Measurements from ENCODE around the gene FBXL20.

The FBXL20 gene

DNA sequence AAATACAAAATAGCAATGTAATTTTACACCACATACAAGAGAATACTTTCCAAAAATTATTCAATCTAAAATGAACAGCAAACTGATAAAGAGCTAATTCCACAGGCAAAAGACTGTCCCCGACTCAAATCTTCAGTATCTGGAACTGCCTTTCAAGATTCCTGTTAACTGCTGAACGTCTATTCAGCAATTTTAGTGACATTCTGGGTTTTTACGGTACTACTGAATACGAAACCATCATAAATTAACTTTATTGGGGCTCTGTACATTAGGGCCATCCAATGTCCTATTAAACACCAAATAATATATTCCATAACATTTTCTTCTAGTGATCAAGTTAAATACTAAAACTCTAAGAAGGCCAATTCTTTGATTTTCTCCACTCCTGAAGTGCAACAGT lies 1.6 kb downstream of the FBXL20 start:
- Histone ChIP-seq H3K4me3 (ENCODE audit: low read depth, low read length, poor library complexity, severe bottlenecking) (peak overlapping the region; percentile 73), H3K9me2 (ENCODE audit: low read depth, low read length) (no peaks in the 10 kb centered on the region), H2AFZ (ENCODE audit: low read length) (no peak overlapping the region), H3K9ac (ENCODE audit: low read length) (peak overlapping the region; percentile 16; the same call in 1 of the 2 replicates), H3K27ac (ENCODE audit: low read depth, low read length, poor library complexity, severe bottlenecking) (no peak overlapping the region), H3K4me1 (ENCODE audit: insufficient read depth, low read length, severe bottlenecking) (peaks cover 18% of the 10 kb centered on the region), H4K20me1 (ENCODE audit: insufficient read depth, low read length) (no peaks in the 10 kb centered on the region), H3K4me2 (ENCODE audit: low read length) (peak overlapping the region; percentile 75), H3K27me3 (ENCODE audit: insufficient read depth, low read length) (no peaks in the 10 kb centered on the region), H3K9me3 (ENCODE audit: low read length) (no peaks in the 10 kb centered on the region), H3K36me3 (ENCODE audit: insufficient read depth, low read length) (no peaks in the 10 kb centered on the region), H3F3A (ENCODE audit: insufficient read depth, low read length) (0 out of 2 replicates have a peak, but pooled peaks cover 3% of the 10 kb centered on the region), H3K79me2 (ENCODE audit: insufficient read depth, low read length) (peaks cover 17% of the 10 kb centered on the region; the same call in 1 of the 2 replicates)
- TF ChIP-seq, protein P1, sequence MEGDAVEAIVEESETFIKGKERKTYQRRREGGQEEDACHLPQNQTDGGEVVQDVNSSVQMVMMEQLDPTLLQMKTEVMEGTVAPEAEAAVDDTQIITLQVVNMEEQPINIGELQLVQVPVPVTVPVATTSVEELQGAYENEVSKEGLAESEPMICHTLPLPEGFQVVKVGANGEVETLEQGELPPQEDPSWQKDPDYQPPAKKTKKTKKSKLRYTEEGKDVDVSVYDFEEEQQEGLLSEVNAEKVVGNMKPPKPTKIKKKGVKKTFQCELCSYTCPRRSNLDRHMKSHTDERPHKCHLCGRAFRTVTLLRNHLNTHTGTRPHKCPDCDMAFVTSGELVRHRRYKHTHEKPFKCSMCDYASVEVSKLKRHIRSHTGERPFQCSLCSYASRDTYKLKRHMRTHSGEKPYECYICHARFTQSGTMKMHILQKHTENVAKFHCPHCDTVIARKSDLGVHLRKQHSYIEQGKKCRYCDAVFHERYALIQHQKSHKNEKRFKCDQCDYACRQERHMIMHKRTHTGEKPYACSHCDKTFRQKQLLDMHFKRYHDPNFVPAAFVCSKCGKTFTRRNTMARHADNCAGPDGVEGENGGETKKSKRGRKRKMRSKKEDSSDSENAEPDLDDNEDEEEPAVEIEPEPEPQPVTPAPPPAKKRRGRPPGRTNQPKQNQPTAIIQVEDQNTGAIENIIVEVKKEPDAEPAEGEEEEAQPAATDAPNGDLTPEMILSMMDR (IDR thresholded peaks at IDR 0.05; ENCODE audit: low read length) = no peak
- TF ChIP-seq EZH2 (IDR thresholded peaks at IDR 0.05; ENCODE audit: borderline replicate concordance, low read length) = no peak

- no peak overlapping the region for H3K27ac ChIP-seq (ENCODE audit: low read depth, low read length, poor library complexity, severe bottlenecking)
- no peak for TF ChIP-seq EZH2 (IDR thresholded peaks at IDR 0.05; ENCODE audit: borderline replicate concordance, low read length)
- TF ChIP-seq, protein P1 (IDR thresholded peaks at IDR 0.05; ENCODE audit: low read length) = peak; percentile 15; the same call in 1 of the 2 replicates
- H2AFZ ChIP-seq (ENCODE audit: low read length) = no peak overlapping the region
- H3K79me2 ChIP-seq (ENCODE audit: insufficient read depth, low read length) = 0 out of 2 replicates have a peak, but pooled peaks cover 8% of the 10 kb centered on the region
- peaks cover 3% of the 10 kb centered on the region for H3K4me1 ChIP-seq (ENCODE audit: insufficient read depth, low read length, severe bottlenecking)
- H3K9me2 ChIP-seq (ENCODE audit: low read depth, low read length) = no peaks in the 10 kb centered on the region
- H3K27me3 ChIP-seq (ENCODE audit: insufficient read depth, low read length) = no peaks in the 10 kb centered on the region
- no peaks in the 10 kb centered on the region for H3K9me3 ChIP-seq (ENCODE audit: low read length)
- no peaks in the 10 kb centered on the region for H3K36me3 ChIP-seq (ENCODE audit: insufficient read depth, low read length)
- no peaks in the 10 kb centered on the region; the same call in 1 of the 2 replicates for H3F3A ChIP-seq (ENCODE audit: insufficient read depth, low read length)
- H3K4me2 ChIP-seq (ENCODE audit: low read length) = no peak overlapping the region
- no peaks in the 10 kb centered on the region for H4K20me1 ChIP-seq (ENCODE audit: insufficient read depth, low read length)
- H3K9ac ChIP-seq (ENCODE audit: low read length) = no peak overlapping the region
- no peak overlapping the region for H3K4me3 ChIP-seq (ENCODE audit: low read depth, low read length, poor library complexity, severe bottlenecking)
These were observed 7.7 kb downstream of the FBXL20 start for GRCh38 chr17:39393736-39394135.

GRCh38 chr17:39391448-39391847 lies 10.0 kb downstream of the FBXL20 start:
- no peak for TF ChIP-seq EZH2 (IDR thresholded peaks at IDR 0.05; ENCODE audit: borderline replicate concordance, low read length)
- TF ChIP-seq, protein P1 (IDR thresholded peaks at IDR 0.05; ENCODE audit: low read length) = no peak
- Histone ChIP-seq H3K27ac (ENCODE audit: low read depth, low read length, poor library complexity, severe bottlenecking) (no peak overlapping the region), H3K79me2 (ENCODE audit: insufficient read depth, low read length) (0 out of 2 replicates have a peak, but pooled peaks cover 3% of the 10 kb centered on the region)

More at GRCh38 chr17:39391448-39391847, 10.0 kb downstream of the FBXL20 start:
- Histone ChIP-seq H3K27me3 (ENCODE audit: insufficient read depth, low read length) (no peaks in the 10 kb centered on the region), H3F3A (ENCODE audit: insufficient read depth, low read length) (no peaks in the 10 kb centered on the region; the same call in 1 of the 2 replicates), H3K36me3 (ENCODE audit: insufficient read depth, low read length) (no peaks in the 10 kb centered on the region), H2AFZ (ENCODE audit: low read length) (no peak overlapping the region), H3K4me3 (ENCODE audit: low read depth, low read length, poor library complexity, severe bottlenecking) (no peak overlapping the region), H3K9me3 (ENCODE audit: low read length) (no peaks in the 10 kb centered on the region), H3K9me2 (ENCODE audit: low read depth, low read length) (no peaks in the 10 kb centered on the region), H3K9ac (ENCODE audit: low read length) (no peak overlapping the region), H3K4me2 (ENCODE audit: low read length) (no peak overlapping the region), H3K4me1 (ENCODE audit: insufficient read depth, low read length, severe bottlenecking) (peaks cover 3% of the 10 kb centered on the region), H4K20me1 (ENCODE audit: insufficient read depth, low read length) (no peaks in the 10 kb centered on the region)

Data from OCI-LY1 (cell line).